Upper lobe of left lung (tissue), 6 donors: Measurements from ENCODE around the gene SGO2. TPM values are rescaled to one million over a fixed set of nuclear protein-coding genes. Genes with fewer than 3 reads are reported as not detected.

Experiments
- ATAC-seq, 2 donors: fragments of 200-7000 bp; cut with Tn5 transposase; one replicate each; pipeline ENCODE4 v1.9.1; 2022; ENCODE audit warnings: mild to moderate bottlenecking in 2 of 2, moderate library complexity in 2 of 2; ENCODE audit not compliant: low FRiP score in 2 of 2
- DNase-seq, 2 donors: peaks; one replicate each; pipeline ENCODE4 v3.0.0-alpha.2; 2019 to 2020
- H3K27ac ChIP-seq, 4 donors: fragments of 200-600 bp; sonication (generic); one replicate each; pipeline ENCODE4 v1.5.1; 2016 to 2019
- H3K27me3 ChIP-seq, 4 donors: fragments of 200-600 bp; sonication (generic); one replicate each; pipeline ENCODE4 v1.5.1; 2017 to 2019
- H3K36me3 ChIP-seq, 4 donors: fragments of 200-600 bp; sonication (generic); one replicate each; pipeline ENCODE4 v1.5.1; 2016 to 2019
- H3K4me1 ChIP-seq, 4 donors: fragments of 200-600 bp; sonication (generic); one replicate each; pipeline ENCODE4 v1.5.1; 2018 to 2019
- H3K4me3 ChIP-seq, 4 donors: fragments of 200-600 bp; sonication (generic); one replicate each; pipeline ENCODE4 v1.5.1; 2017 to 2019; ENCODE audit warnings: mild to moderate bottlenecking in 2 of 4, moderate library complexity in 1 of 4
- H3K9me3 ChIP-seq, 4 donors: fragments of 200-600 bp; sonication (generic); one replicate each; pipeline ENCODE4 v1.5.1; 2018 to 2019
- CTCF ChIP-seq, 6 experiments: fragments of 450-650 bp in 4 of 6; fragments of 200-600 bp in 2 of 6; sonication (generic) in 2 of 6; IDR thresholded peaks; one replicate each; pipeline ENCODE4 v1.5.1; 2016 to 2019; ENCODE audit warnings: antibody characterized with exemption in 6 of 6
- EP300 ChIP-seq, 4 donors: sonication (generic); formaldehyde crosslinking; IDR thresholded peaks; one replicate each; pipeline ENCODE4 v1.5.1; 2017; ENCODE audit warnings: antibody characterized with exemption in 4 of 4, control low read depth in 2 of 4
- POLR2A ChIP-seq, 4 donors: fragments of 450-650 bp; IDR thresholded peaks; one replicate each; pipeline ENCODE4 v1.5.1; 2016 to 2017; ENCODE audit warnings: antibody characterized with exemption in 4 of 4, mild to moderate bottlenecking in 2 of 4
- POLR2AphosphoS5 ChIP-seq, 2 donors: sonication (generic); formaldehyde crosslinking; IDR thresholded peaks; one replicate each; pipeline ENCODE4 v1.5.1; 2017; ENCODE audit warnings: antibody characterized with exemption in 2 of 2
- WGBS, 2 donors: methylation state at CpG; one replicate each; pipeline ENCODE4 v1.1.5; 2017 to 2018; 5-methylcytosine and 5-hydroxymethylcytosine counted together
- total RNA-seq, 6 donors: library from RNA; depleted of rRNA in 4 of 6; stranded (reverse); fragments of >200 nt in 4 of 6; gene quantifications; one replicate each; pipeline versions ENCODE4 v1.1.0 to v1.2.1, GENCODE V29; 2016 to 2021
- donor health status: DM: no; HTN: no; CAD: no; lungs with moderate emphysema.
- donor health status: DM: no; HTN: yes; CAD: no; lungs with severe emphysema.

Gene SGO2
- total RNA-seq, 6 donors from 2014 or later: 0.55 to 8.3 (median 2.8) TPM

DNA sequence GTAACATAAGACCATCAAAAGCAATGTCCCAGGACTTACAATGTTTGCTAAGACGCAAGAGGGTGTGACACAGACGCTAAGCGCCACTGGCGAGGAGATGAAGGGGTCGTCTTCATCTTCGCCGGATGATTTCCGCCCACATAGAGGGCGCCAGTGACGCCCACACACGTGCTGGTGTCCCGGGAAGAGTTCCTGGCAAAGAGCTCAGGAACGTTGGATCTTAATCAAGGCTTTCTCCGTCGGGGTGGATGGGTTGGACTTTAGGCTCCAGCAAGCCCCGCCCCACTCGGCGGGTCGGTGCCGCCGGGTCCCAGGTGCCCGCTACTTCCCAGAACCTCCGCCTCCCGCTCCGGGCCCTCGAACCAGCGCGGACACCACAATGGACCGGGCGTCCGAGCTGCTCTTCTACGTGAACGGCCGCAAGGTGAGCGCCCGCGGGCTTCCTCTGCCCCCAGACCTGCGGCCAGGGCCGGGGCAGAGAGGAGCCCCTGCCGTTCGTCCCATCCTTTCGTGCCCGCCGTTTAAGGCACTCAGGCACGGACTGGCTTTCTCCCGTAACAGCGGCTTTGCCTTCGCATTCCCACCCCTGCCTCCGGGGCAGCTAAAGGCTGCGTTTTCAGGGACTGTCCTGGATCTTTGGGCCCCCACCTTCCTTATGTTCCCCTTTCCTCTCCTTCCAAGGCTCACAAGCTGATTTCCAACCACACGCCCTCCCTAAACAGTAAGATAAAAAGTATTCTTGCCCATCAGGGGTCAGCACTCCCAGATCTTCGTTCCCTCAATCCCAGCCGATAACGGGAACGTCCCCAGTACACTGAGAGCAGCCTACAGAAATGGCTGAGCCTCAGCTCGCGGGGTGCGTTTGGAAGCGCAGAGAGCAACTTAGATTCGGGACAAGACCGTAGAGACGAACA is 60.0 kb downstream of the SGO2 start, which contains the start of gene AOX1:
AOX1 (plus strand) TSS at position 285 of the 914 bp plus-strand sequence; CDS start at position 380, 95 bp downstream.
- TF ChIP-seq POLR2AphosphoS5 (IDR thresholded peaks at IDR 0.05) (no peak), POLR2A (IDR thresholded peaks at IDR 0.05) (no peak), CTCF (IDR thresholded peaks at IDR 0.05) (no peak), EP300 (IDR thresholded peaks at IDR 0.05) (no peak)

GRCh38 chr2:200586644-200586975 is 60.6 kb downstream of the SGO2 start:
- H3K4me3 ChIP-seq: peak overlapping the region in 3 of 4 donors; percentile 41 to 58 (median 57)
- WGBS, 2 donors: 69 to 70% methylated on average over 9 of the region's 9 CpGs
- H3K9me3 ChIP-seq: no peaks in the 10 kb centered on the region
- H3K27me3 ChIP-seq: peaks cover 0 to 2% (median 0%) of the 10 kb centered on the region in 4 donors
- TF ChIP-seq CTCF (IDR thresholded peaks at IDR 0.05) (no peak), EP300 (IDR thresholded peaks at IDR 0.05) (no peak), POLR2AphosphoS5 (IDR thresholded peaks at IDR 0.05) (no peak), POLR2A (IDR thresholded peaks at IDR 0.05) (no peak)
- H3K27ac ChIP-seq: peak overlapping the region in 3 of 4 donors; percentile 55 to 72 (median 68)
- no peaks in the 10 kb centered on the region for H3K36me3 ChIP-seq
- ATAC-seq: no peak
- DNase-seq: peak in 1 of 2 donors; percentile 24
- H3K4me1 ChIP-seq: peaks cover 4 to 14% (median 8%) of the 10 kb centered on the region in 4 donors

More for the DNA sequence above, 60.0 kb downstream of the SGO2 start, which contains the start of gene AOX1:
- Histone ChIP-seq H3K27me3 (peaks cover 0 to 2% (median 0%) of the 10 kb centered on the region in 4 donors), H3K4me3 (peak within 1 kb of the TSS; percentile 2 to 58 (median 49)), H3K27ac (peak within 1 kb of the TSS; percentile 29 to 72 (median 62)), H3K36me3 (no peaks in the 10 kb centered on the region), H3K9me3 (no peaks in the 10 kb centered on the region), H3K4me1 (peaks cover 4 to 14% (median 8%) of the 10 kb centered on the region in 4 donors)
- ATAC-seq (peak; percentile 74 to 91), DNase-seq (peak; percentile 44 to 89)
- 1 to 8% methylated on average over 22 to 58 of the region's 62 CpGs for WGBS, 2 donors

GRCh38 chr2:200587007-200587616 is 61.1 kb downstream of the SGO2 start:
- peaks cover 0 to 2% (median 0%) of the 10 kb centered on the region in 4 donors for H3K27me3 ChIP-seq
- H3K4me1 ChIP-seq: peaks cover 4 to 14% (median 8%) of the 10 kb centered on the region in 4 donors
- WGBS, 2 donors: 90 to 91% methylated on average over 9 of the region's 9 CpGs
- ATAC-seq (no peak), DNase-seq (no peak)
- H3K9me3 ChIP-seq: no peaks in the 10 kb centered on the region
- no peaks in the 10 kb centered on the region for H3K36me3 ChIP-seq
- H3K27ac ChIP-seq: peak overlapping the region in 1 of 4 donors; percentile 55
- peak overlapping the region in 1 of 4 donors; percentile 57 for H3K4me3 ChIP-seq
- no peak for TF ChIP-seq CTCF (IDR thresholded peaks at IDR 0.05)
- no peak for TF ChIP-seq POLR2AphosphoS5 (IDR thresholded peaks at IDR 0.05)
- no peak for TF ChIP-seq EP300 (IDR thresholded peaks at IDR 0.05)
- TF ChIP-seq POLR2A (IDR thresholded peaks at IDR 0.05): no peak

- Histone ChIP-seq H3K36me3 (no peaks in the 10 kb centered on the region), H3K9me3 (no peaks in the 10 kb centered on the region), H3K27ac (no peak overlapping the region), H3K4me1 (peaks cover 4 to 14% (median 8%) of the 10 kb centered on the region in 4 donors), H3K4me3 (no peak overlapping the region), H3K27me3 (peaks cover 0 to 2% (median 0%) of the 10 kb centered on the region in 4 donors)
- WGBS, 2 donors: 83 to 88% methylated on average over 4 of the region's 4 CpGs
- ATAC-seq: no peak
- no peak for DNase-seq
- no peak for TF ChIP-seq CTCF (IDR thresholded peaks at IDR 0.05)
- TF ChIP-seq POLR2AphosphoS5 (IDR thresholded peaks at IDR 0.05): no peak
- TF ChIP-seq EP300 (IDR thresholded peaks at IDR 0.05): no peak
- TF ChIP-seq POLR2A (IDR thresholded peaks at IDR 0.05): no peak
Measured at GRCh38 chr2:200588076-200588678, 62.2 kb downstream of the SGO2 start.
